ENCODE measurements around the gene NAT9. TPM values are rescaled to one million over a fixed set of nuclear protein-coding genes. Genes with fewer than 3 reads are reported as not detected.

NAT9 gene
- total and polyA plus RNA-seq, 2 of the 4 experiments (the other 2 are of a cell fraction): 48.9 to 62.0 TPM

DNA sequence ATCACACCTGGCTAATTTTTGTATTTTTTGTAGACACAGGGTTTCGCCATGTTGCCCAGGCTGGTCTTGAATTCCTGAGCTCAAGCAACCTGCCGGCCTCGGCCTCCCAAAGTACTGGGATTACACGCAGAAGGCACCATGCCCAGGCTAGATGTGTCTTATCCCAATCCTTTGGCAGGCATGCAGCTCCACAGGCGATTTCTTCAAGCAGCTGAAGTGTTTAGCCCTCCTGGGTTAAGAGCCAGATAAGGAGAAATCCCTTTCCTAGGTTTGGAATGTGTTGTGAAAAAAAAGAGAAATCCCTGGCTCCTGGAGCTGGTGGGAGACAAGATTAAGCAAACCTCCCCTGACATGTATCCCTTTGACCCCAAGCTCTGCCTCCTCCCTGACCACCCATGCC is 29.8 kb downstream of the NAT9 start:
- no peak overlapping the region for H2BK20ac ChIP-seq (ENCODE audit: low read depth, low read length)
- no peak overlapping the region for H4K5ac ChIP-seq (ENCODE audit: low read depth, low read length)
- no peak overlapping the region for H2AFZ ChIP-seq (replicated peaks; ENCODE audit: low read length, poor library complexity)
- H2BK120ac ChIP-seq (ENCODE audit: low read depth, low read length): no peak overlapping the region
- no peak overlapping the region for H3K14ac ChIP-seq (replicated peaks; ENCODE audit: low read depth, low read length)
- H3K4me1 ChIP-seq (ENCODE audit: control insufficient read depth, insufficient read depth, low read length): peaks cover 11% of the 10 kb centered on the region; the same call in 1 of the 2 replicates
- H2AK5ac ChIP-seq (ENCODE audit: low read depth, low read length): no peak overlapping the region
- BruUV-seq (replicated peaks): no TSS peak
- no peak overlapping the region for H3K4ac ChIP-seq (ENCODE audit: low read depth, low read length)
- no peak overlapping the region for H3K23ac ChIP-seq (ENCODE audit: low read depth, low read length)
- no peak for DNase-seq
- no peaks in the 10 kb centered on the region for H3K36me3 ChIP-seq (ENCODE audit: control insufficient read depth, insufficient read depth, low read length)
- ChIA-PET CTCF (interaction anchor here (0.8 to 1.9 kb wide), 4 partner anchors 25 to 117 kb away, joined by 3 to 5 read pairs (median 4); partner anchors contain the start of gene NAT9), POLR2A (ENCODE audit: unreplicated experiment) (no interaction called here)
- peaks cover 4% of the 10 kb centered on the region; the same call in 1 of the 2 replicates for H4K20me1 ChIP-seq (ENCODE audit: insufficient read depth, low read length)
- dilution Hi-C loops (cut with HindIII; ENCODE audit: low sequenced_read_pairs, unreplicated experiment) (no loop called here), intact Hi-C loops (cut with micrococcal nuclease) (loop anchor here (5.0 kb wide), 1 partner anchor 96 kb away; no protein-coding TSS in a partner anchor), in situ Hi-C loops (cut with MboI; ENCODE audit: low sequenced_read_pairs) (loop anchor here (10.0 kb wide), 1 partner anchor 208 kb away; no protein-coding TSS in a partner anchor)
- no peak overlapping the region for H3K4me2 ChIP-seq (ENCODE audit: low read depth, low read length)
- H3K56ac ChIP-seq (ENCODE audit: extremely low read depth, insufficient read depth, low read length): no peak overlapping the region
- no peak overlapping the region for H2BK5ac ChIP-seq (ENCODE audit: low read depth, low read length, poor library complexity, severe bottlenecking)
- no peak overlapping the region for H3K18ac ChIP-seq (ENCODE audit: low read depth, low read length)
- no peak overlapping the region for H2BK15ac ChIP-seq (ENCODE audit: low read depth, low read length)
- H3K27me3 ChIP-seq (ENCODE audit: control insufficient read depth, insufficient read depth, low read length): no peaks in the 10 kb centered on the region; the same call in 1 of the 2 replicates
- 83% methylated on average over 3 of the region's 5 CpGs; no CpG with 5 or more reads in 1 of the 2 experiments for WGBS, 2 experiments (ENCODE audit: extremely low coverage in 2 of 2, insufficient read length in 1 of 2)
- ATAC-seq (ENCODE audit: low read depth): no peak
- TF ChIP-seq, protein P1, sequence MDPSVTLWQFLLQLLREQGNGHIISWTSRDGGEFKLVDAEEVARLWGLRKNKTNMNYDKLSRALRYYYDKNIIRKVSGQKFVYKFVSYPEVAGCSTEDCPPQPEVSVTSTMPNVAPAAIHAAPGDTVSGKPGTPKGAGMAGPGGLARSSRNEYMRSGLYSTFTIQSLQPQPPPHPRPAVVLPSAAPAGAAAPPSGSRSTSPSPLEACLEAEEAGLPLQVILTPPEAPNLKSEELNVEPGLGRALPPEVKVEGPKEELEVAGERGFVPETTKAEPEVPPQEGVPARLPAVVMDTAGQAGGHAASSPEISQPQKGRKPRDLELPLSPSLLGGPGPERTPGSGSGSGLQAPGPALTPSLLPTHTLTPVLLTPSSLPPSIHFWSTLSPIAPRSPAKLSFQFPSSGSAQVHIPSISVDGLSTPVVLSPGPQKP (IDR thresholded peaks at IDR 0.05; ENCODE audit: borderline replicate concordance, low read depth, low read length): no peak
- no peak for TF ChIP-seq MAZ (IDR thresholded peaks at IDR 0.05; ENCODE audit: borderline replicate concordance, low read depth, low read length)
- no peak for TF ChIP-seq RCOR1 (IDR thresholded peaks at IDR 0.05; ENCODE audit: insufficient replicate concordance, low read length)
- no peak for TF ChIP-seq CEBPB (IDR thresholded peaks at IDR 0.05; ENCODE audit: low read depth, low read length)
- no peak for TF ChIP-seq NFE2L2 (IDR thresholded peaks at IDR 0.05; ENCODE audit: low read depth, low read length)
- TF ChIP-seq POLR2A (IDR thresholded peaks at IDR 0.05; ENCODE audit: low read depth, low read length): no peak
- TF ChIP-seq RAD21 (IDR thresholded peaks at IDR 0.05; ENCODE audit: low read length): no peak
- TF ChIP-seq MXI1 (IDR thresholded peaks at IDR 0.05; ENCODE audit: borderline replicate concordance, low read depth, low read length): no peak
- TF ChIP-seq BHLHE40 (IDR thresholded peaks at IDR 0.05; ENCODE audit: low read depth, low read length): no peak
- TF ChIP-seq, protein P2, sequence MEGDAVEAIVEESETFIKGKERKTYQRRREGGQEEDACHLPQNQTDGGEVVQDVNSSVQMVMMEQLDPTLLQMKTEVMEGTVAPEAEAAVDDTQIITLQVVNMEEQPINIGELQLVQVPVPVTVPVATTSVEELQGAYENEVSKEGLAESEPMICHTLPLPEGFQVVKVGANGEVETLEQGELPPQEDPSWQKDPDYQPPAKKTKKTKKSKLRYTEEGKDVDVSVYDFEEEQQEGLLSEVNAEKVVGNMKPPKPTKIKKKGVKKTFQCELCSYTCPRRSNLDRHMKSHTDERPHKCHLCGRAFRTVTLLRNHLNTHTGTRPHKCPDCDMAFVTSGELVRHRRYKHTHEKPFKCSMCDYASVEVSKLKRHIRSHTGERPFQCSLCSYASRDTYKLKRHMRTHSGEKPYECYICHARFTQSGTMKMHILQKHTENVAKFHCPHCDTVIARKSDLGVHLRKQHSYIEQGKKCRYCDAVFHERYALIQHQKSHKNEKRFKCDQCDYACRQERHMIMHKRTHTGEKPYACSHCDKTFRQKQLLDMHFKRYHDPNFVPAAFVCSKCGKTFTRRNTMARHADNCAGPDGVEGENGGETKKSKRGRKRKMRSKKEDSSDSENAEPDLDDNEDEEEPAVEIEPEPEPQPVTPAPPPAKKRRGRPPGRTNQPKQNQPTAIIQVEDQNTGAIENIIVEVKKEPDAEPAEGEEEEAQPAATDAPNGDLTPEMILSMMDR (conservative IDR thresholded peaks at IDR 0.05; ENCODE audit: low read depth, low read length): no peak
- TF ChIP-seq FOS (IDR thresholded peaks at IDR 0.05; ENCODE audit: low read depth, low read length): no peak
- no peak for TF ChIP-seq RFX5 (IDR thresholded peaks at IDR 0.05; ENCODE audit: low read depth, low read length)
- no peak for TF ChIP-seq CHD1 (IDR thresholded peaks at IDR 0.05; ENCODE audit: low read depth, low read length)
- TF ChIP-seq SMC3 (IDR thresholded peaks at IDR 0.05; ENCODE audit: low read depth, low read length): no peak
- no peak overlapping the region for H4K8ac ChIP-seq (ENCODE audit: low read depth in 2 of 2, low read length in 2 of 2)
- peaks cover 3% of the 10 kb centered on the region; the same call in 1 of the 2 replicates for H3K9me1 ChIP-seq (ENCODE audit: insufficient read depth, low read length)
- H3K79me1 ChIP-seq (ENCODE audit: low read depth in 1 of 2, low read length in 2 of 2): peaks cover 3 to 11% of the 10 kb centered on the region in 2 experiments; a peak in 1 of 4 replicates
- H2AK9ac ChIP-seq (replicated peaks; ENCODE audit: low read depth, low read length, poor library complexity): peak overlapping the region; percentile 55
- H3K9ac ChIP-seq (ENCODE audit: low read depth, low read length): no peak overlapping the region
- H3K4me3 ChIP-seq (ENCODE audit: insufficient read depth, low read depth, low read length): no peak overlapping the region
- no peak overlapping the region for H4K91ac ChIP-seq (ENCODE audit: insufficient read depth, low read depth, low read length)
- H3K9me3 ChIP-seq (ENCODE audit: control insufficient read depth, insufficient read depth, low read length): no peaks in the 10 kb centered on the region
- no peak overlapping the region for H3K27ac ChIP-seq (ENCODE audit: insufficient read depth, low read length)

Data from IMR-90 (cell line).